Spleen (tissue), 11 donors: ENCODE data around the gene ZNF451. TPM values are rescaled to one million over a fixed set of nuclear protein-coding genes. Genes with fewer than 3 reads are reported as not detected.

Experiments used
- DNase-seq: peaks from one replicate; pipeline ENCODE4 v3.0.0-alpha.2; 2020
- H3K27ac ChIP-seq, 8 donors: fragments of 200-600 bp; sonication (generic) in 7 of 8; 1 replicate in 4 of 8; 2 replicates in 4 of 8; pipeline versions ENCODE4 v1.5.0 to v1.8.0; 2016 to 2021; ENCODE audit warnings: inconsistent platforms in 4 of 8, mild to moderate bottlenecking in 4 of 8, moderate library complexity in 1 of 8
- H3K27me3 ChIP-seq, 7 donors: fragments of 200-600 bp; sonication (generic) in 6 of 7; replicated peaks in 1 of 7; 1 replicate in 4 of 7; 2 replicates in 3 of 7; pipeline versions ENCODE4 v1.5.0 to v1.8.0; 2016 to 2021; ENCODE audit warnings: inconsistent platforms in 3 of 7, mild to moderate bottlenecking in 1 of 7
- H3K36me3 ChIP-seq, 6 donors: fragments of 200-600 bp; sonication (generic) in 5 of 6; 1 replicate in 4 of 6; 2 replicates in 2 of 6; pipeline versions ENCODE4 v1.5.0 to v1.8.0; 2016 to 2021; ENCODE audit warnings: inconsistent platforms in 2 of 6
- H3K4me1 ChIP-seq, 6 donors: fragments of 200-600 bp; sonication (generic) in 5 of 6; 1 replicate in 3 of 6; 2 replicates in 3 of 6; pipeline versions ENCODE4 v1.5.0 to v1.8.0; 2016 to 2021; ENCODE audit warnings: inconsistent platforms in 3 of 6
- H3K4me3 ChIP-seq, 8 donors: fragments of 200-600 bp; sonication (generic) in 7 of 8; 1 replicate in 4 of 8; 2 replicates in 4 of 8; pipeline versions ENCODE4 v1.5.0 to v1.8.0; 2016 to 2021; ENCODE audit warnings: inconsistent platforms in 4 of 8, mild to moderate bottlenecking in 4 of 8, moderate library complexity in 2 of 8
- H3K9me3 ChIP-seq, 8 donors: fragments of 200-600 bp; sonication (generic) in 7 of 8; 1 replicate in 4 of 8; 2 replicates in 4 of 8; pipeline versions ENCODE4 v1.5.0 to v1.8.0; 2016 to 2021; ENCODE audit warnings: inconsistent platforms in 4 of 8
- CTCF ChIP-seq, 11 experiments: fragments of 200-600 bp in 7 of 11; fragments of 450-650 bp in 4 of 11; sonication (generic) in 4 of 11; IDR thresholded peaks in 8 of 11; conservative IDR thresholded peaks in 3 of 11; 1 replicate in 7 of 11; 2 replicates in 4 of 11; pipeline versions ENCODE4 v1.4.0 to v1.8.0; 2016 to 2021; ENCODE audit warnings: antibody characterized with exemption in 11 of 11, inconsistent platforms in 4 of 11, mild to moderate bottlenecking in 1 of 11
- POLR2A ChIP-seq, 3 donors: fragments of 450-650 bp; IDR thresholded peaks; one replicate each; pipeline ENCODE4 v1.5.1; 2017; ENCODE audit warnings: antibody characterized with exemption in 3 of 3, mild to moderate bottlenecking in 1 of 3
- POLR2AphosphoS5 ChIP-seq, 3 donors: sonication (generic); formaldehyde crosslinking; IDR thresholded peaks; one replicate each; pipeline ENCODE4 v1.5.1; 2017; ENCODE audit warnings: antibody characterized with exemption in 3 of 3
- WGBS, 5 donors: extraction: QIAGEN DNeasy Blood & Tissue Kit in 3 of 5; methylation state at CpG; one replicate each; pipeline versions ENCODE4 v1.1.5 to v1.1.7; 2013 to 2018; 5-methylcytosine and 5-hydroxymethylcytosine counted together
- intact Hi-C: fragments of 100-400 bp; cut with DNase I; formaldehyde crosslinking; loops from one replicate; pipeline ENCODE4 v1.15.0; 2023; ENCODE audit warnings: low total_unique reads
- polyA plus RNA-seq, 3 donors: library from polyadenylated mRNA; stranded (reverse); fragments of 200-250 nt; gene quantifications; one replicate each; pipeline ENCODE4 v1.2.1, GENCODE V29; 2013
- total RNA-seq, 7 donors: library from RNA; depleted of rRNA in 3 of 7; stranded (reverse); fragments of >200 nt in 3 of 7; fragmentation: NEBNext Ultra II Directional in 4 of 7; extraction: Animal tissue kit (Norgen Biotek cat#: 25700) in 4 of 7; gene quantifications; one replicate each; pipeline versions ENCODE4 v1.1.0 to v1.2.1, GENCODE V29; 2016 to 2021
- donor health status: healthy with polysubstance abuse.
- donor health status: DM: no; HTN: no; CAD: no; lungs with moderate emphysema.
- donor health status: DM: no; HTN: no; CAD: no.
- donor health status: Bipolar disorder and iron deficiency.
- donor health status: healthy.
- donor health status: DM: no; HTN: no; CAD: no.
- donor health status: DM: yes; HTN: yes; CAD: no.

The ZNF451 gene
- total and polyA plus RNA-seq, 10 donors, result 11.1 to 117 (median 72.1) TPM

GRCh38 chr6:57069228-57069627, 20.8 kb upstream of the ZNF451 start:
- Histone ChIP-seq H3K27ac (no peak overlapping the region), H3K4me3 (no peak overlapping the region), H3K9me3 (no peaks in the 10 kb centered on the region), H3K36me3 (peaks cover 0 to 36% (median 2%) of the 10 kb centered on the region in 6 donors), H3K27me3 (no peaks in the 10 kb centered on the region), H3K4me1 (no peaks in the 10 kb centered on the region)
- intact Hi-C loops, result no loop called here
- no peak for TF ChIP-seq CTCF (IDR thresholded peaks at IDR 0.05 in 8 of 11, conservative IDR thresholded peaks at IDR 0.05 in 3 of 11)
- no peak for TF ChIP-seq POLR2A (IDR thresholded peaks at IDR 0.05)
- TF ChIP-seq POLR2AphosphoS5 (IDR thresholded peaks at IDR 0.05), result no peak
- no peak for DNase-seq
- WGBS, 5 donors, result 88 to 97% (median 94%) methylated on average over 4 of the region's 4 CpGs

- no peak for DNase-seq
- peaks cover 0 to 29% (median 1%) of the 10 kb centered on the region in 6 donors for H3K36me3 ChIP-seq
- TF ChIP-seq POLR2A (IDR thresholded peaks at IDR 0.05) (no peak), POLR2AphosphoS5 (IDR thresholded peaks at IDR 0.05) (no peak), CTCF (IDR thresholded peaks at IDR 0.05 in 8 of 11, conservative IDR thresholded peaks at IDR 0.05 in 3 of 11) (no peak)
- WGBS, 5 donors, result 83 to 98% (median 96%) methylated on average over 9 of the region's 9 CpGs
- no peaks in the 10 kb centered on the region for H3K4me1 ChIP-seq
- H3K27me3 ChIP-seq, result no peaks in the 10 kb centered on the region
- intact Hi-C loops, result no loop called here
- no peak overlapping the region for H3K4me3 ChIP-seq
- H3K27ac ChIP-seq, result no peak overlapping the region
- H3K9me3 ChIP-seq, result no peaks in the 10 kb centered on the region
Measured at GRCh38 chr6:57069920-57070331, 20.1 kb upstream of the ZNF451 start.

- Histone ChIP-seq H3K27ac (no peak overlapping the region), H3K9me3 (no peaks in the 10 kb centered on the region), H3K4me1 (no peaks in the 10 kb centered on the region), H3K36me3 (peaks cover 0 to 16% (median 1%) of the 10 kb centered on the region in 6 donors), H3K4me3 (no peak overlapping the region), H3K27me3 (no peaks in the 10 kb centered on the region)
- 86 to 95% (median 90%) methylated on average over 3 of the region's 3 CpGs for WGBS, 5 donors
- DNase-seq, result no peak
- intact Hi-C loops, result no loop called here
- no peak for TF ChIP-seq POLR2A (IDR thresholded peaks at IDR 0.05)
- no peak for TF ChIP-seq CTCF (IDR thresholded peaks at IDR 0.05 in 8 of 11, conservative IDR thresholded peaks at IDR 0.05 in 3 of 11)
- TF ChIP-seq POLR2AphosphoS5 (IDR thresholded peaks at IDR 0.05), result no peak
Measured at GRCh38 chr6:57072108-57072507, 17.9 kb upstream of the ZNF451 start.

GRCh38 chr6:57074383-57074782, 15.6 kb upstream of the ZNF451 start:
- H3K9me3 ChIP-seq, result peaks cover 0 to 4% (median 0%) of the 10 kb centered on the region in 8 donors
- peaks cover 0 to 8% (median 0%) of the 10 kb centered on the region in 6 donors for H3K36me3 ChIP-seq
- H3K27ac ChIP-seq, result no peak overlapping the region
- no peak overlapping the region for H3K4me3 ChIP-seq
- DNase-seq, result no peak
- WGBS, 5 donors, result 94 to 98% (median 96%) methylated on average over 8 of the region's 8 CpGs
- H3K27me3 ChIP-seq, result no peaks in the 10 kb centered on the region
- H3K4me1 ChIP-seq, result no peaks in the 10 kb centered on the region
- intact Hi-C loops, result no loop called here
- TF ChIP-seq POLR2AphosphoS5 (IDR thresholded peaks at IDR 0.05), result no peak
- no peak for TF ChIP-seq CTCF (IDR thresholded peaks at IDR 0.05 in 8 of 11, conservative IDR thresholded peaks at IDR 0.05 in 3 of 11)
- no peak for TF ChIP-seq POLR2A (IDR thresholded peaks at IDR 0.05)
